ENCODE data around the gene MISP3.

MISP3 gene

DNA sequence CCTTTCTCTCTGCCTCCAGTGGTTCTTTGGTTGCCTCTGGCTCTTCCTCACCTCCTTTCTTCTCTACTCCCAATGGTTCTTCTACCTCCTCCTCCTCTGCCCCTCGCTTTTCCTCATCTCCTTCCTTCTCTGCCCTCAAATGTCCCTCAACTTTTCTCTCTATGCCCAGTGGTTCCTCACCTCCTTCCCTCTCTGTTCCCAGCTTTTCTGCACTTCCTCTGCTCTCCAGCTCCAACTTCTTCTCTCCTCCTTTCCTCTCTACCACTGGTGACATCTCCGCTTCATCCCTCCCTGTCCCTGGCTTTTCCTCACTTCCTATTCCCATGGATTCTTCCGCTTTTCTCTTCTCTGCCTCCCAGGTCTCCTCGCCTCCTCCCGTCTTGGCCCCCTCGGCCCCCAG is 18.5 kb upstream of the MISP3 start:
- DNase-seq: no peak

DNA sequence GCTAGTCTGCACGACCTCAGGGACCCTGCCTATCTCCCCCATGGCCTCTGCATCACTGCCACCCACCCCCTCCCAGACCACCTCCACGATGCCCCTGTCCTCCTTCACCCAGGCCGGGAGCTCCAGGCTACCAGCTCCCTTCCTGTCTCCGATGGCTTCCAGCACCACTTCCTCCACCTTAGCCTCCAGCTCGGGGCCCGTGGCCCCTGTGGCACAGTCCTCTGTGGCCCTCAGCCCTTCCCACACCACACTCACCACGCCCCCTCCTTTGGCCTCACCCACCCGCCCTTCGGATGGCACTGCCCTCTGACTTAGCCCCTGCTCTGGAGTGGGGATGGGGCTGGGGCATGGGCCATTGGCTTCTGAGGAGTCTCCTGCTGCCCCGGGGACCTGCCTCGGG is 17.9 kb upstream of the MISP3 start:
- no peak for DNase-seq

DNA sequence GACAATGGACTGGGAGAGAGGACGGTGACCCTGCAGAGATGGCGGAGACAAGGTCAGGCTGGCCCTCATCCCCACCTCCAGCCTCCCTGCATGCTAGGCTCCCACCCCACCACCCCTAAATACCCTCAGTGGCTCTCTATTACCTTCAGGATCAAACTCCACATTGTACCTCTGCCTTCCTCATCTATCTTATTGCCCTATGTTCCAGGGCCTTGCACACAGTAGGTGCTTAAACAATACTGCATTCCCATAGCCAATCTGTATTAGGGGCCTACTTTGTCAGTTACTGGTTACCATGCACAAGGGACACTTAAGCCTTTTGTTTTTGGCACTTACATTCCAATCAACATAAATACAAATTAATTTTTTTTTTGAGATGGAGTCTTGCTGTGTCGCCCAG is 17.2 kb upstream of the MISP3 start:
- DNase-seq: no peak

DNA sequence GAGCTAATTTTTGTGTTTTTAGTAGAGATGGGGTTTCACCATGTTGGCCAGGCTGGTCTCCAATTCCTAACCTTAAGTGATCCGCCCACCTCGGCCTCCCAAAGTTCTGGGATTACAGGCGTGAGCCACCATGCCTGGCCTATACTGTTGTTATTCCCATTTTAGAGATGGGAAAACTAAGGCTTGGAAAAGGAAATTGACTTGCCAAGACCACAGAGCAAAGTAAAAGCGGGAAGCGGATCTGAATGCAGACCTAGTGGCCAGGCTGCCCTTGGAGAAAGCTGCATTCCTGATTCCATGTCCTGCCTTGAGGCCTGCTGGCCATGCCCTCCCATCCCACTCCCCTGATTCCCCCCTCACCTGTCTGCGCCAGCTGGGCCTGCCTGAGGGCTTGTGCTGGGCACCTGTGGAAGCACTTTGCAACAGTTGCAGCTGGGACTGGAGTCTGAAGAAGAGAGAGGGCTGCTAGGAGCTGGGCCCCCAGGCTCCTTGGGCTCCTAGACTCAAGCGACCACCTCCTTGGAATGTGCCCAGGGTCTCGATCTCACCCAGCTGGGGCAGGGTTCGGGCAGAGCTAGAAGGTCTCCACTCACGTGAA is 16.4 kb upstream of the MISP3 start:
- no peak for DNase-seq

DNA sequence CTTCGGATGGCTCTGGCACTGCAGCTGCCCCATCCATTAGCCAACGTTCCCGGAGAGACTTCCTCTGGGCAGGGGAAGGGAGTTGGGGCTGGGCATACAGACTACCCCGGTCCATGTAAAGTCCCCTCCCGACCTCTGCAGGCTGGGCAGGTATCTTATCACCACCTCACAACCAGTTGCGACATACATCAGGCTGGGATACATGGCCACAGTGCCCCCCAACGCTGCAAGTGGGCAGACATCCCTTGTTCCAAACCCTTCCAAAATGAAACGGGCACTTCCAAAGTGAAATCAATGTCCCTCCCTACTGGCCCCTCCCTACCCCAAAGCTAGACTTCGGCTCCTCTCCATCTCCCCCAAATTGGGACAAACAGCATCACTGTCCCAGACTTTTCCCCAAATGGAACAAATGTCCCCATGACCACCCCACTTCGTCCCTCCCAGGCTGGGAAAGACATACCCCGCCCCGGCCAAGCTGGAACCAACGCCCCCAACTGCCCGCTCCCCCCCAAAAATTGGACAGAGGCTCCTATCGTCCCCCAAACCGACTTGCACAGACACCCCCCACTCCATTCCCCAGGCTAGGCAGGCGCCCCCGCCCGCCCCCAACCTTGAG is 15.7 kb upstream of the MISP3 start:
- DNase-seq: no peak

DNA sequence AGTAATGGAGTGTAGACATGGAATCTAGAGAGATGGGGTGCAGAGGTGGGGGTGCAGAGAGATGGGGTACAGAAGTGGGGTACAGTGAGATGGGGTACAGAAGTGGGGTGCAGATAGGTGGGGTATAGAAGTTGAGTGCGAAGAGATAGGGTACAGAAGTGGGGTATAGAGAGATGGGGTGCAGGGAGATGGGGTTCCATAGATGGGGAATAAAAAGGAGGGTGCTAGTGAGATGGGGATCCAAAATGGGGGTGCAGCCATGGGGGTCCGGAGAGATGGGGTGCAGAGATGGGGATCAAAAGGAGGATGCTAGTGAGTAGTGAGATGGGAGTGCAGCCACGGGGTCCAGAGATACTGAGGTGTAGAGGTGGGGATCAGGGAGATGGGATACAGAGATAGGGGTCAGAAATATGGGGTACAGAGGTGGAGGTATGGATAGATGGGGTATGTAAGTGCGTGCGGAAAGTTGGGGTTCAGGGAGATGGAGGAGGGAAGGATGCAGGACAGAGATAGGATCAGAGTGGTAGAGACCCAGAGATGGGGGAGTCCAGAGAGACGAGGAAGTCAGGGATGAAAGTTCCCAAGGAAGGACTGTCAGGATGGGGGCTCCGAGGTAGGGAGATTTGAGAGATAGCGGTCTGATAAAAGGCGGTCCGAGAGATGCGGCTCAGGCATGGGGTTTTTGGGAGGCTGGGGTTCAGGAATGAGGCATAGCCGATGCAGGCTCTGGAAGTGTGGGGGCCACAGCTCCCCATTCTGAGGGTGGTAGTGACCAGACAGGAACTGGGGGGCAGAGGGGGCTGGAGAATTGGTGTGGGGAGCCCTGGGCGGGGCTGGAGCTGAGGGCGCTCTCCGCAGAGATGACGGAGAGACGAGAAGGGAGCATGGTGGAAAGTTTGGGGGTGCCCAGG is 14.1 kb upstream of the MISP3 start:
- no peak for DNase-seq

DNA sequence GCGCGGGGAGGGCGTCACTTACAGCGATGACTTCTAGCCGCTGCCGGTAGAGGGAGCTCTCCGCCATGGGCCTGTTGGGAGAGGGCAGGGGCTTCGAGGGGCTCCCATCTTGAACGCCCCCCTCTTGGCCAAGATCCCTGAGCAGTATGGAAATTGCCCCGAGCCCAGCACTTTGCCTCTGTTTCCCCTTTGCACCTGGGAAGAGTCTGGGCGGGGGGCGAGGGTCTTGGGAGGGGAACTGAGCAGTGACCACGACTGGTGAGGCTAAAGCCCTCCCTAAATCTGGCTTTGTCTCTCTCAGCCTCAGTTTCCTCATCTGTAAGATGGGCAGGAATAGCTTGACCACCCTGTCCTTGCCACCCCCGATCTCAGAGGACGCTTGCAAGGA is 13.5 kb upstream of the MISP3 start:
- DNase-seq: peak; percentile 86

DNA sequence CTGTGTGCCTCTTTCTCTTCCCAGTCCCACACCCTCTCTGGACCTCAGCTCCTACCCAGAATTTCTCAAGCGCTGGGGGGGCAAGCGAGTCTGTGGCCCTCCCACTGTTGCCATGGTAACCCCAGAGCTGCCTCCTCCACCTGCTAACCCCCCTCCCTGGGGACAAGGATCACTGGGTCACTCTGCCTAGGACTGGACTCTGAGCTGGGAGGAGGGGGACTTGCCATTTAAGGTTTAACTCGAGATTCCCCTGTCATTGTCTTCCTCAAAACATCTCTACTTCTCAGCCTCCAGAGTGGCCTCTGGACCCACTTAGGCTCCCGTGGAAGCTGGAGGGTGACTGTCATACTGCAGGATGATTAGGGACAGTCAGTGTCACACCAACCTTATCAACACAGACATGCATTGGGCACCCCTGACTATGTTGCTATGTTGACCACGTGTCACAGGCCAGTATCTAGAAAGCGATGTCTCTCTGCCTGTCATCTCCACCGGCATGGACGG is 12.9 kb upstream of the MISP3 start:
- DNase-seq: no peak

DNA sequence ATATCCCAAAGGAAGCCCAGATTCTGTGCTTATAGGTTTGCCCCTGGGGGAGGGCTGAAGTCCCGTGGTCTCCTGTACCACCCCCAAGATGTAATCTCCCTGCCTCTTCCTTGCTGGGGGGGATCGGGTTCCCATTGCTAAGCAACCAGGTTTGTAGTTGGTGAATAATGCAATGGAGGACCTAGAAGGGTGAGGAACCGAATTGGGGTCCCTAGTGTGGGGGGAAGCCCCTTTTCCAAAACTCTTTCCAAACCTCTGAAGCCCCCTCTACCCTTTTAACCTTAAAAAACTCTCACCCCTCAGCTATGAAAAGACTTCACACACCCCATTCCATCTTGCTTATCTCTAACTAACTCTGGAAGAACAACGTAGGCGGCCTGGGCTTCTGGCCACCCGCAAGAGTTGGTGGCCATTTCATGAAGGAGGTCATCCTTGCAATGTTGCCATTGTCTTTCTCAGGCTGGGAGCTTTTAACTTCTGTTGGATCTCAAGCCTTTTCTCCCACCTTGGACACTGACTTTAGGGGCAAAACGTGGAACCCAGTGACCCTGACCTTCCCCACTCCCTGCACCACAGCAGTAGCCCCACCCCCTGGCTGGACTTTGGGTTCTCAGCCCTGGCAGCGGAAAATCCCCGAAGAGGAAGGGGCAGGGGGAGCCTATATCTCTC is 11.4 kb upstream of the MISP3 start:
- no peak for DNase-seq

DNA sequence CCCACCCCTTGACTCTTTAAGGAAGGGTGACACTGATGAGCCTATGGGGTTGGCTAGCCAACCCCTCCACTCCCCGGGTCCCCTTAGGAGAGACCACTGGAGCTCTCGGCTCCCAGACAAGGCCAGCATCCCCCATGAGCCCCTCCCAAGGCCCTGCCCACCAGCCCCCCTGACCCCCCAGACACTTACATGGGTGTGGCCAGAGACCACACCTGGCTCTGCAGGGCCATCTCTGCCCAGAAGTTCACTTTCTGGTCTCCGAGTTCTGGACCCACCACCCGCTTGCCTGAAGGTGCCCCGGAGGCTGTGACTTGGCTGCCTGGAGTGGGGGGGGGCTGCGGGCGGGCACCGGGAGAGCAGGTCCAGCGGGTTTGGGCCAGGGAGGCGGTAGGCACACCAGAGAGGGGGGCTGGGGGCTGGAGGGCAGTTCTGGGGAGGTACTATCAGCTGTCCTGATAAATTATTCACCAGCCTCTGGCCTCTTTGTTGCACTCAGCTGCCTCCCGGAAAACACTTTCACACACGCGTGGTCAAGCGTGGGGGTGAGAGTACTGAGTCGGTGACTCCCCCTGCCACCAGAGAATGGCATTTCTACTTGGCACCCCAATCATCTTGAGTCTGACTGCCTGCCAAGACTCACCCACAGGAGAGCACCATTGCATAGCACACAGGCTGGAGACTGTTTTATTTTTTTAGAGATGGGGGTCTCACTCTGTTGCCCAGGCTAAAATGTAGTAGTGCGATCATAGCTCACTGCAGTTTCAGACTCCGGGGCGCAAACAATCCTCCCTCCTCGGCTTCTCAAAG is 10.6 kb upstream of the MISP3 start, which contains the start of gene PALM3:
PALM3 (minus strand) TSS at position 326 of the 807 bp plus-strand sequence; CDS start at position 230, 96 bp downstream.
- no peak for DNase-seq

DNA sequence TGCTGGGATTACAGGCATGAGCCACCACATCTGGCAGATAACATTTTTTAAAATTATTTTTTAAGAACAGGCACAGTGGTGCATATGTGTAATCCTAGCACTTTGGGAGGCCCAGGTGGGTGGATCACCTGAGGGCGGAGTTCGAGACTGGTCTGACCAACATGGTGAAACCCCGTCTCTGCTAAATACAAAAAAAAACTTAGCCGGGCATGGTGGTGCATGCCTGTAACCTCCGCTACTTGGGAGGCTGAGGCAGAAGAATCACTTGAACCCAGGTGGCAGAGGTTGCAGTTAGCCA is 10.1 kb upstream of the MISP3 start:
- no peak for DNase-seq

DNA sequence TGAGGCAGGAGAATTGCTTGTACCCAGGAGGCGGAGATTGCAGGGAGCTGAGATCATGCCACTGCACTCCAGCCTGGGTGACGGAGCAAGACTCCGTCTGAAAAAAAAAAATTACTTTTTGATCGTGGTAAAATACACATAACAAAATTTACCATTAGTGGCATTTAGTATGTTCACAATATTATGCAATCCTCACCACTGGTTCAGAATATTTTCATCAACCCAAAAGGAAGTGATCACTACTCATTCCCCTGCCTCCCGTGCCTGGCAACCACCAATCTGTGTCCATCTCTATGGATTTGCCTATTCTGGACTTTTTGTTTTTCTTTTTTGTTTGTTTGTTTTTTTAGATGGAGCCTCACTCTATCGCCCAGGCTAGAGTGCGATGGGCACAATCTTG is 9.5 kb upstream of the MISP3 start:
- DNase-seq: no peak

DNA sequence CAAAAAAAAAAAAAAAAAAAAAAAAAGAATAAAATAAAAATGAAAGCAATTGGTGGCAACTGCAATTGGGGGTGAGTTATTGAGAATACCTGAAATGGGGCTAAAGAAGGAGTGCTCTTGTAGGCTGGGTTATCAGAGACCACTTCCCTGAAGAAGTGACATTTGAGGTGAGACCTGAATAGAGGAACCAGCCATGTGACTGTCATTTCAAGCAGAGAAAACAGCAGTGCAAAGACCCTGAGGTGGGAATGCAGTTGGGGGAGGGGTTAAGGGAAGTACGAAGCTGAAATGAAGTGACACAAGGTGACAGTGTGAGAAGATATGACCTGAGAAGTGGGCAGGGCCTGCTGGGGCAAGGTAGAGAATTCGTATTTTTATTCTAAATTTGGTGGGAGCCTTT is 6.5 kb upstream of the MISP3 start:
- DNase-seq: no peak

DNA sequence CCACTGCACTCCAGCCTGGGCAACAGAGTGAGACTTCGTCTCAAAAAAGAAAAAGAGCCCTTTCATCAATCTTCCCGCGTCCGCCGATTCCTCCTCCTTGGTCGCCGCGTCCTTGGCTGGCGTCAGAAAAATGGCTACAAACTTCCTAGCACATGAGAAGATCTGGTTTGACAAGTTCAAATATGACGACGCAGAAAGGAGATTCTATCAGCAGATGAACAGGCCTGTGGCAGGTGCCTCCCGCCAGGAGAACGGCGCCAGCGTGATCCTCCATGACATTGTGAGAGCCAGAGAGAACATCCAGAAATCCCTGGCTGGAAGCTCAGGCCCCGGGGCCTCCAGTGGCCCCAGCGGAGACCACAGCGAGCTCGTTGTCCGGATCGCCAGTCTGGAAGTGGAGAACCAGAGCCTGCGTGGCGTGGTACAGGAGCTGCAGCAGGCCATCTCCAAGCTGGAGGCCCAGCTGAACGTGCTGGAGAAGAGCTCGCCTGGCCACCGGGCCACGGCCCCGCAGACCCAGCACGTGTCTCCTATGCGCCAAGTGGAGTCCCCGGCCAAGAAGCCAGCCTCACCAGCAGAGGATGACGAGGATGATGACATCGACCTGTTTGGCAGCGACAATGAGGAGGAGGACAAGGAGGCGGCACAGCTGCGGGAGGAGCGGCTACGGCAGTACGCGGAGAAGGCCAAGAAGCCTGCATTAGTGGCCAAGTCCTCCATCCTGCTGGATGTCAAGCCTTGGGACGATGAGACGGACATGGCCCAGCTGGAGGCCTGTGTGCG is 2.1 kb upstream of the MISP3 start:
- DNase-seq: no peak

DNA sequence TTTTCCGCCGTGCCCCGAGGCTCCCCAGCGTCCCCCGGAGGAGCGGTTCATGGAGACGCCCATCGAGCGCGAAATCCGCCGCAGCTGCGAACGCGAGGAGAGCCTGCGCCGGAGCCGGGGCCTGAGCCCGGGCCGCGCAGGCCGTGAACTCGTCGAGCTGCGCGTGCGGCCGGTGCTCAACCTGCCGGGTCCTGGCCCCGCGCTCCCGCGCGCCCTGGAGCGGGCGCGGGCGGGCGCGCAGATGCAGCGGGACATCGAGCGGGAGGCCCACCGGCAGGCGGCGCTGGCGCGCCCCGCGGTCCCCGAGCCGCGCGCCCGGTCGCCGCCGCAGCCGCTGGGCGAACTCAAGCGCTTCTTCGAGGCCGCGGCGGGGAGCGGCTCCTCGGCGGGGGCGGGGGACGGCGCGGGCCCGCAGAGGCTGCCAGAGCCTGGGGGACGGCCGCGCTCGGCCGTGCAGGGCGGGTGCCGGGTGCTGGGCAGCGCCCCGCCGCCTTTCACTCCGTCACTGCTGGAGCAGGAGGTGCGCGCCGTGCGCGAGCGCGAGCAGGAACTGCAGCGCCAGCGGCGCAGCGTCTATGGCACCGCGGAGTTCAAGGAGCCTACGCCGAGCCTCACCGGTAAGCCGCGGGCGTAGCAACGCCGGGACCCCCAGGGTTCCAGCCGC is 807 bp downstream of the MISP3 start:
- DNase-seq: peak; percentile 89

DNA sequence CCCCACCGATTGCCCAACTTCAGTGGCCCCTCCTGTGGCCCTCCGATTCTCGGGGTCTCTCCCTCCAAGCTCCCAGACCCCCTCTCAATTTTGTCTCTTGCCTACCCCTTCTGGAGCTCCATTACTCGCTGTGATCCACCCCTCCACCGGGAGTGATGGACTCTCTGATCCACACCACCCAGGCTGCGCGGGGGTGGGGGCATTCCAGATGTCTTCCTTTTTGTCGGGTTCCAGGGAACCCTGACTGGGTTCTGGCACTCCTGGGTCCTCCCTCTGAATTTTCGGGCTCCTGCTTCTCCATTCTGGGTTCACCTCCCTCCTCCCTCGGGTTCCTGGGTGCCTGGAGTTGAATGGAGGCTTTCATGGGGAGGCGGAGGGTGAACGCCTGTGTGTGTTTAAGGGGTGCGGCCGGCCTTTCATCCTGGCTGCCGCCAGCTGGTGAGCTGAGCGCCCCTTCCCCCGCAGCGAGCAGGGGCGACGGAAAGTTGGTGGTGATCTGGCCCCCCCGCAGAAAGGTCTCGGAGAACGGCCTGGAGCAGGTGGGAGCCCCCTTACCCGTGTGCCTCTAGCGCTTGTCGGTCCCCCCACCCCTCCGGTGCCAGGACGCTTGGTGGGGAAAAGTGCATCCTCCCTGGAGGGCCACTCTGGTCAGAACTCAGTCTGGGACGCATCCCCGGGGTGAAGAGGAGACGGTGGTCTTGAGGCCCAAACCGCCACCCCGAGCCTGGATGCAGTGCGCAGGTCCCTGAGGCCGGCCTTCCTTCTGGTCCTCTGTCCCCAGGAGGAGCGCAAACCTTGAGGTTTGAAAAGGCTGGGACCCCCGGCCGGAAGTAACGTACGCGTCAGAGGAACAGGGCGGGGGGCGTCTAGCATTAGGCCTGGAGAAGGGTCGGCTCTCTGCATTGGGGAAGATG is 1.6 kb downstream of the MISP3 start:
- peak; percentile 75 for DNase-seq

DNA sequence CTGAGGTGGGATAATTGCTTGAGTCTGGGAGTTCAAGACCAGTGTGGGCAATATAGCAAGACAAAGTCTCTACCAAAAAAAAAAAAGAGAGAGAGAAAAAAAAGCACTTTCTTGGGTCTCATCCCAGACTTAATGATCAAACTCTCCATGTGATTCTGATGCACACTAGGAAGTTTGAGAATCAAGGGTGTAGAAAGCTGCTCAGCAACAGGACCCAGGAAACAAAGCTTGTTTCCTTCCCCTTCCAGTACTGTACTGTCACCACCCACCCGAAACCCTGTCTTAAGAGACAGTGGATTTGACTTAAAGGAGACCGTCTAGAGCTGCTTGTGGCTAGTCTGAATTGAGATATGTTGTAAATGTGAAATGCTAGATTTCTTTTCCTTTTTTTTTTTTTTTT is 5.8 kb downstream of the MISP3 start:
- DNase-seq: no peak

DNA sequence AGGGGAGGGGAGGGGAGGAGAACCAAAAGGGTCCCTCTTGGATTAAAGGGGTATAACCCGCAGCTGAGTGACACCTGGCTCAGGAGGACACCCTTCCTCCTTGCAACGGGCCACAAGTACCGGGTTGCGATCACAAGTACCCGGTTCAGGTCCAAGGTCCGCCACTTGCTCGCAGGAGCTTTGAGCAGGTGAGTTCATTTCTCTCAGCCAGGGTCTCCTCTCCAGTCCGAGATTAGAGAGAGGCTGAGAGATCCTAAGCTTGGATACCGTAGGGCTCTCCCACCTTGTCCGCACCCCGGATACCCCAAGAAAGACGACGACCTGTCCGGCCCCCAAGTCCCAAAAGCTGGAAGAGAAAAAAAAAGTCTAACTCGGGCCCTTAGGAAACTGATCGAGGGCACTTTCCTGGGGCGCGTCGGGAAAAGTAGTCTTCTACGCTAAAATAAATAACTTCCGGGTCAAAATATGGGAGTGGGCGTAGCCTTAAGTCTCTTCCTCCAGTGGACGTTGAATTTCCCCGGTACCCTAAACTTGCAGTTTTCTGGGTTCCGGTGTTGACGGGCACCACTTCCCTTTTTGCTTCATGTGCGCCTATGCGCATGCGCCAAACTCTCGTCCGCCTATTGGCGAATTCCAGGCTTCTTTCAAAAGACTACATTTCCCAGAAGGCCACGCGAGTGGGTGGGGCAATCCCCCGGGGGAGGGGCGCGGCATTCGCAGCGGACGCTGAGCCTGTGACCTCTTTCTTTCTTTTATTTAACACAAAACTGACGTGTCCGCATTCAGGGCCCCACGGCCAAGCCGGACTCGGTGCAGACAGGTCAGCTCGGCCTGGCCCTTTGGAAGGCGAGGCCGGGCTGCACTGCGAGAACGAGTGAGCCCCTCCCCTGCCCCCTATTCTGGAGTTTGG is 8.6 kb downstream of the MISP3 start:
- peak; percentile 99 for DNase-seq

All from activated CD8-positive, alpha-beta memory T cell treated with anti-CD3 and anti-CD28 coated beads, Interleukin-2, amount 50 U/mL, for 48 hours (primary cell).